ENCODE results near the gene KDM6A.
"Not testable (repeated sequence)": the region's sequence is repeated elsewhere in the genome, so short reads cannot be mapped to it uniquely, and the experiment has no call there.

Gene KDM6A

GRCh38 chrX:45133465-45133864 is 260.5 kb downstream of the KDM6A start:
- in situ Hi-C loops (cut with MboI; ENCODE audit: low pct_unique_long_range_greater_than_20kb, low sequenced_read_pairs, unreplicated experiment) = no loop called here
- TF ChIP-seq, protein P1, sequence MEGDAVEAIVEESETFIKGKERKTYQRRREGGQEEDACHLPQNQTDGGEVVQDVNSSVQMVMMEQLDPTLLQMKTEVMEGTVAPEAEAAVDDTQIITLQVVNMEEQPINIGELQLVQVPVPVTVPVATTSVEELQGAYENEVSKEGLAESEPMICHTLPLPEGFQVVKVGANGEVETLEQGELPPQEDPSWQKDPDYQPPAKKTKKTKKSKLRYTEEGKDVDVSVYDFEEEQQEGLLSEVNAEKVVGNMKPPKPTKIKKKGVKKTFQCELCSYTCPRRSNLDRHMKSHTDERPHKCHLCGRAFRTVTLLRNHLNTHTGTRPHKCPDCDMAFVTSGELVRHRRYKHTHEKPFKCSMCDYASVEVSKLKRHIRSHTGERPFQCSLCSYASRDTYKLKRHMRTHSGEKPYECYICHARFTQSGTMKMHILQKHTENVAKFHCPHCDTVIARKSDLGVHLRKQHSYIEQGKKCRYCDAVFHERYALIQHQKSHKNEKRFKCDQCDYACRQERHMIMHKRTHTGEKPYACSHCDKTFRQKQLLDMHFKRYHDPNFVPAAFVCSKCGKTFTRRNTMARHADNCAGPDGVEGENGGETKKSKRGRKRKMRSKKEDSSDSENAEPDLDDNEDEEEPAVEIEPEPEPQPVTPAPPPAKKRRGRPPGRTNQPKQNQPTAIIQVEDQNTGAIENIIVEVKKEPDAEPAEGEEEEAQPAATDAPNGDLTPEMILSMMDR (IDR thresholded peaks at IDR 0.05; ENCODE audit: extremely low read depth, insufficient read depth, missing control alignments) = no peak

DNA sequence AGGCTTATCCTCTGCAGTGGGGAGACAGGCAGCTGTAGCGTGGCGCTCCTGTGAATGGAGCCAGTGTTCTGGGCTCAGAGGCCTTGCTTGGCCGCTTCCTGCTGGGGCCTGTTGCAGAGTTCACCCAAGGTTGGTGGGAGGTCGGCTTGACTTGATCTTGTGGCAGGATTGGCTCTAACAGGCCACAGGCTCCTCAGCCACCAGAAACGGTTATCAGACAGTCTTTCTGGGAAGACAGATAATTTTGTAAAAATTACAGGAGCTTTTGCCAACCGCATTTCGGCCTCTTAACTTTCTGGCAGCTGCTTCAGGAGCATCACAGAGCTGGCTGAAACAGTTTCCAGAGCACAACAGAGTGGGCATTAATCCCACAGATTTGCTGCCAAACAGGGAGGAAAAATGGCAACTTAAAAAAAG is 261.3 kb downstream of the KDM6A start:
- no peak for DNase-seq (ENCODE audit: low spot score)
- in situ Hi-C loops (cut with MboI; ENCODE audit: low pct_unique_long_range_greater_than_20kb, low sequenced_read_pairs, unreplicated experiment) = no loop called here
- TF ChIP-seq, protein P1 (IDR thresholded peaks at IDR 0.05; ENCODE audit: extremely low read depth, insufficient read depth, missing control alignments) = no peak

More at GRCh38 chrX:45133465-45133864, 260.5 kb downstream of the KDM6A start:
- DNase-seq (ENCODE audit: low spot score) = no peak

DNA sequence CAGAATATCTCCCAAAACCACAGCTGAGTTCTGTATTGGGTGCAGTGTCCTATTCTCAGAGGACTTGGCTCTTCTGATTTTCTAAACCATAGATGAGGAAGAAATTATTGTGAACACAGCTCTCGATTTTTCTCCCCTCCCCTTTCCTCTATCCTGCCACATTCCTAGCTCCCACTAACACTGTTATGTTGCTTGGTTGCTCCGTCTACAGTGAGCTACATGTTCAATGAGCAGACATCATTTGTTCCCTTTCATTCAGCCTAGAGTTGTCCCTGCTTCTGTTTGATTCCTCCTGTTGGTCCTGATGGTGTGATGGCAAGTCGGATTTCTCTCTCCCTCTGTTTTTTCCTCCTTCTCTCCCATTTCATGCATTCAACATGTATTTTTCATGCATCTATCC is 261.8 kb downstream of the KDM6A start:
- in situ Hi-C loops (cut with MboI; ENCODE audit: low pct_unique_long_range_greater_than_20kb, low sequenced_read_pairs, unreplicated experiment) = no loop called here
- no peak for DNase-seq (ENCODE audit: low spot score)
- TF ChIP-seq, protein P1 (IDR thresholded peaks at IDR 0.05; ENCODE audit: extremely low read depth, insufficient read depth, missing control alignments) = no peak

DNA sequence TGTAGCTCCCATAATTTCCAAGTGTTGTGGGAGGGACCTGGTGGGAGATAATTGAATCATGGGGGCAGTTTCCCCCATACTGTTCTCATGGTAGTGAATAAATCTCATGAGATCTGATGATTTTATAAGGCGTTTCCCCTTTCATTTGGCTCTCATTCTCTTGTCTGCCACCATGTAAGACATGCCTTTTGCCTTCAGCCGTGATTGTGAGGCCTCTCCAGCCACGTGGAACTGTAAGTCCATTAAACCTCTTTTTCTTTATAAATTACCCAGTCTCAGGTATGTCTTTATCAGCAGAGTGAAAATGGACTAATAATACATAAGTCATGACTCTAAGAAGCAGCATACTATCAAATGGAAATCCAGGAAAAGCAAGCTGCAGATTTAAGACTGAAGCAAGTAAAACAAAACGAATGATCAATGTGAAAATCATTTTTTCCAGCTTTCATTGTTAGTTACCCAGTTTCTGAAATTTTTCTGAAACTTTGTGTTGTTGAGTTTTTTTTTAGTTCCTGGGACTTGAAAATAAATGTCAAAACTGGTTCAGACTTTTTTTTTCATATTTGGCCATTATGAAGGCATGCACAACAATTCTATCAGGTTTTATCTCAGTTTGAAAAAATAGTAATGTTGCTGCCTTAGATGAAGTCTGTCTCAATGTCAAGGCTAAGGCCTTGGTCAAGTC is 262.5 kb downstream of the KDM6A start:
- DNase-seq (ENCODE audit: low spot score); in situ Hi-C loops (cut with MboI; ENCODE audit: low pct_unique_long_range_greater_than_20kb, low sequenced_read_pairs, unreplicated experiment): not testable (repeated sequence)

DNA sequence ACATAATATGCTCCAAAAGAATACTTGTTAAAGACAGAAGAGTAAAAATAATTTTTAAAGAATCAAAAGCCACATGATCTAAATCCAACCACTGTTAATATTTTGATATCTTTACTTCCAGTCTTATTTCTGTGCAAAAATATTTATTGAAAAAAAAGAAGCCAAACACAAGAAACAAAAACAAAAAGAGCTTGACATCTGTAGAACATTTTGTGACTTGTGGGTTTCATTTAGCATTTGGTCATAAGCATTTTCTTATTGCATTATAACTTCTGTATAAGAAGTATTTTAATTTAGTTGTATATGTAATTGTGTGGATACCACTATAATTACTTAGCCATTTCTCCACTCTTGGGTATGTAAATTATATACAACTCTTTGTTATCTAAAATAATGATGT is 264.5 kb downstream of the KDM6A start:
- DNase-seq (ENCODE audit: low spot score) = no peak
- in situ Hi-C loops (cut with MboI; ENCODE audit: low pct_unique_long_range_greater_than_20kb, low sequenced_read_pairs, unreplicated experiment) = no loop called here
- TF ChIP-seq, protein P1 (IDR thresholded peaks at IDR 0.05; ENCODE audit: extremely low read depth, insufficient read depth, missing control alignments) = no peak

DNA sequence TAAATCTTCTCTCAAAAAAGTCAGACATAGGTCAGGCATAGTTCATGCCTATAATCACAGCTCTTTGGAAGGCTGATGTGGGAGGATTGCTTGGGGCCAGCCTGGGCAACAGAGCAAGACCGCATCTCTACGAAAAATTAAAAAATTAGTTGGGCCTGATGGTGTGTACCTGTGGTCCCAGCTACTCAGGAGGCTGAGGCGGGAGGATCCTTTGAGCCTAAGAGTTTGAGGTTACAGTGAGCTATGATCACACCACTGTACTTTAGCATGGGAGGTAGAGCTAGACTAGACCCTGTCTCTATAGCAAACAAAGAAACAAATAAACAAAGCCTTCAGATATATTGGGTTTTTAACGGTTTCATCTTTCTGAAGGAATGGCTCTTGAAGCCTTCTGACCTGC is 265.5 kb downstream of the KDM6A start:
- TF ChIP-seq, protein P1 (IDR thresholded peaks at IDR 0.05; ENCODE audit: extremely low read depth, insufficient read depth, missing control alignments) = no peak
- in situ Hi-C loops (cut with MboI; ENCODE audit: low pct_unique_long_range_greater_than_20kb, low sequenced_read_pairs, unreplicated experiment) = no loop called here
- no peak for DNase-seq (ENCODE audit: low spot score)

- DNase-seq (ENCODE audit: low spot score) = no peak
- TF ChIP-seq, protein P1 (IDR thresholded peaks at IDR 0.05; ENCODE audit: extremely low read depth, insufficient read depth, missing control alignments) = no peak
- in situ Hi-C loops (cut with MboI; ENCODE audit: low pct_unique_long_range_greater_than_20kb, low sequenced_read_pairs, unreplicated experiment) = no loop called here
These were observed 267.8 kb downstream of the KDM6A start for GRCh38 chrX:45140812-45141211.
